ENCODE data around the gene SDHB.

SDHB gene

DNA sequence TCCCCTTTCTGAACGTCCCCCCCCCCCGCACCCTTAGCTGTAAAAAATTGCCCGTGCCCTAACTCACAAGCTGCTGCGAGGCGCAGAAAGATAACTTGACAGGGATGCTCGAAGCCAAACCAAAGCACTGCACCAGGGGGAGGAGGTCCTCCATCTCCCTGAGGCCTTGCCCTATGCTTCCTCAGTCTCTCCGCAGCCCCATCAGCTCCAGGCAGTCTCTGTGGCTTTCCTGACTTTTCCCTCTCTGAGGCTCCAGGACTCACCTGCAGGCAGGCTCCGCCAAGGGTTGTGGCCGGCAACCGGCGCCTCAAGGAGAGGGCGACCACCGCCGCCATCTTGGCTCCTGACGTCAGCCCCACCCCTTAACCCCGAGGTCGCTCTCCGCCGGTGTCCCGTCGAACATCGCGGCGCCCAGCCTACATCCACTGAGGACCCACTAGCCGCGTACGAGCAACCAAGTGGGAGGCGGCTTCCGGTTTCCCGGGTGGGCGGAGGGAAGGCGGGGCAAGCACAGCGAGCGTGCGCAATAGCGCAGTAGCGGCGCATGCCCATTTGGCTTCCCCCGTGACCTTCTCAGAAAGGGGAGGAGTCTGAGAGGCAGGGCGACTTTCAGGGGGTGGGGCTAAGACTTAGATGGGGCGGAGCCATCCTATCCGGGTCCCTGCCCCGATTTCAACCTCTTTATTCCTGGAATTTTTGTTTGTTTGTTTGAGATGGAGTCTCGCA is at the start of gene SDHB:
Gene SDHB, minus strand, starts transcription at position 348 of the 726 bp plus-strand sequence. Its CDS starts 13 bp downstream, at position 335.
- DNase-seq: peak; percentile 84 to 89

DNA sequence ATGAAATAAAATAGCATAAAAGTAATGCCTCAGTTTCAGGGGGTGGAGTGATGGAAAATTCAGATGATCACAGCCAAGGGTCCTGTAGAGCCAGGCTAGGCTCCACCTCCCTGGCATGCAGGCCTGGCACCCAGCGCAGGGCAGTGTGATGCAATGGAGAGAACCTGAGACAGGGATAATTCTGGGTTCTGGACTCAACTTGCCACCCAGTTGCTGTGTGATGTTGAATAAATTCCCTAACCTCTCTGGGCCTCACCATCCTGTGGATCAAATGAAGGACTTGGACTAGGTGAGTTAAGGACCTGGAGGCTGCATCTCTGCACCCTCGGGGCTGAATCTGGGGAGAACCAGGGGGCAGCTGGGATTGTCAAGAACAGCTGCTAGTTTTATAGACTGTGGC is 48.4 kb upstream of the SDHB start:
- no peak for DNase-seq

DNA sequence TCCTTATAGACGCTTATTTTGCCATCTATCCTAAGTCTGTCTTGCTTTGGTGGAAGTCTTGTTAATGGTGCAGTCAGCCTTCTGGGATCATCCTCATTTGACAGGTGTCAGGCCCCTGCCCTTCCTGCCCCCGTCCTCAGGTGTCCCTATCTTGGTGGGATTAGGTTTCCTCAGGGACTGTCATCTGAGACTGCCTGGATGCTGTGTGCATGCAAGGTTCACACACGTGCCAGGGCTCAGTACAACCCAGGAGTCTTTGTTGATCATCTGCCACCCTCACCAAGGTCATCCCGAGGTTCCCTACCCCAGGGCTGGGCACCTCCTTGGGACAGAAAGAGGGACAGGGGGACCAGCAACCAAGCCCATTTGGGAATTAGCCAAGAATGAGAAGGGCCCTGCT is 47.4 kb upstream of the SDHB start:
- DNase-seq: no peak

GRCh38 chr1:17099616-17100340 is 45.9 kb upstream of the SDHB start:
- no peak for DNase-seq

DNA sequence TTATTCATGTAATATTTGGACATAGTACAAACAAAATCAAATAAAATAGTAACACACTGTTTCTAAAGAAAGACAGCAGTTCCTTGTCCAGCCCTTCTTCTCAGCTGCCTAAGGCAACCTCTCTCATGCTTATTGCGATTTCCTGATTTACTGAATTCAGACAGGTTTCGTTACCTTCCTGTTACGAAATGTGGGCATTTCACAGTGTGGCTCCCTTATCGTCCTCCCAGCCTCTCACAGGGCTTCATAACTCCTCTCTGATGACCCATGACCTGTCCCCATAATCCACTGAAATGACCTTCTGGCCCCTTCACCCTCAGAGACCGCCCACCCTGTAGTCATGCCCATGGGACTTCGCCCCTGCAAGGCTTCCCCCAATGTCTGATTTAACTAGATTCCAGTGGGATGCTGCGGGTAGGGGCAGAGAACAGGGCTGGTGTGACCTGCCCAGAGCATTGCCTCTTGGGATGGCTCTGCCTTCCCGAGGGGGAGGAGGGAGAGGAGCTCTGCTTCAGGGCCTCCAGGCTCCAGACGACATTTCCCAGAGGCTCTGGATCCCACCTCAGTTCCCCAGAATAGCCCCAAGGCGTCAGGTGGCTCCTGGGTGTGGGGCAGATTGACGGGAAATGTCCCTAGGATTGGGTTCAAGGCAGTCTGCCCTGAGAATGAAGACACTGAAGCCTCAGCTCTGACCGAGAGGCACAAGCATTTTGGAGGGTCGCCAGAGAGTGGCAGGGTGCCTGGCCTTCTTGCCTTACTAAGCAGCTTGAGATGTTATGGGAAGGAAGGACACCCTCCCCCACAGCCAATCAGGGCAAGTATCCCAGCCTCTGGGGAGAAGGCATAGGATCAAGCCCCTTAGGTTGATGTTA is 44.9 kb upstream of the SDHB start:
- DNase-seq: no peak

DNA sequence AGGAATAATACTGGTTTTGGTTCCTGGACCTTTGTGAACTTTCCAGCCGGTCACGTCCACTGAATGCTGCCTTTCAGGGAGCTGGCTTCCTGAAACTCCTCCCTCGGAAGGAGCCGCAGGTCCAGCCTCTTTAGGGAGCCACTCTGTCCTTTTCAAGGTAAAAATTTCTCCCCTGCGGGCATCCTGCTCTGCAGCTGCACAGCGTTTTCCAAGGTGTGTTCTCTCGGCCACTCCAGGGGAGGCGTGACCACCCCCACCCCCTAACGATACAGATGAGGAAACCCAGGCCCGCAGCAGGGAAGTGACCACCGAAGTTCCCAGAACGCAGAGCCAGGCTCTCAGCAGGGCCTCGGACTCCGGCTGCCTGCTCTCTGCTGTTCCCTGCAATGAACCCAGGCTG is 44.0 kb upstream of the SDHB start:
- DNase-seq: no peak

DNA sequence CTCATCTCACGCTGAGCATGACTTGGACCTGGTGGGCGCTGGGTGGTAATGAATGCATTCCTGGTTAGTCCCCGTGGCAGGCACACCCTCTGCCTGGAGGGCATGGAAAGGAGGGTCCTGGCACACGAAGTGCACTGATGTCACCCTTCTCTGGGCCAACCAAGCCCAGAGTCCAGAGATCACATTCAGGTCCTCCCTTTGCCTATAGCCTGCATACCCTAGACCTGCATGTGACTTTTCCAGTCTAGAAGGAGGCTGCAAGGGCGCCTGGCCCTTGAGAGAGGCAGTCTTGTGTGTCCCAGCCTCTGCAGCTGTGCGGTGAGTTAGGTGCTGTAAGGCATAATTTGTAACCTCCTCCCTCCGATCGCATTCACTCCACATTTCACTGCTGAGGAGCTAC is 43.3 kb upstream of the SDHB start:
- DNase-seq: no peak

DNA sequence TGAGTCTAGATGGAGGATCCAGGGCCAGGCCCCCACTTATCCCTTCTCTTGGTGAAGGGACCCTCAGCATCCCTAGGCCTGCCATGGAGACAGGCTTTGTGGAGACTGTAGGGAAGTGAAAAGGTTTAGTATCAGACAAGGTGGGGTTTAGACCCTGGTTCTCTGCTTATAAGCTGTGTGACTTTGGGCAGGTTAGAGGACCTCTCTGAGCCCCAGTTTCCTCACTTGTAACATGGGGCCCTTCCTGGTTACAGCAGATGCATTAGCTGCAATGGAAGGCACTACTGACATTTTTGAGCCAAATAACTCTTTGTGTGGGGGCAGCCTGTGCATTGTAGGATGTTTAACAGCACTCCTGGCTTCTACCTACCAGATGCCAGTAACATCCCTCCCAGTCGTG is 42.8 kb upstream of the SDHB start:
- no peak for DNase-seq

- DNase-seq: no peak
Observed at GRCh38 chr1:17095141-17095540, 41.3 kb upstream of the SDHB start.

- no peak for DNase-seq
Observed at GRCh38 chr1:17094664-17095063, 40.8 kb upstream of the SDHB start.

DNA sequence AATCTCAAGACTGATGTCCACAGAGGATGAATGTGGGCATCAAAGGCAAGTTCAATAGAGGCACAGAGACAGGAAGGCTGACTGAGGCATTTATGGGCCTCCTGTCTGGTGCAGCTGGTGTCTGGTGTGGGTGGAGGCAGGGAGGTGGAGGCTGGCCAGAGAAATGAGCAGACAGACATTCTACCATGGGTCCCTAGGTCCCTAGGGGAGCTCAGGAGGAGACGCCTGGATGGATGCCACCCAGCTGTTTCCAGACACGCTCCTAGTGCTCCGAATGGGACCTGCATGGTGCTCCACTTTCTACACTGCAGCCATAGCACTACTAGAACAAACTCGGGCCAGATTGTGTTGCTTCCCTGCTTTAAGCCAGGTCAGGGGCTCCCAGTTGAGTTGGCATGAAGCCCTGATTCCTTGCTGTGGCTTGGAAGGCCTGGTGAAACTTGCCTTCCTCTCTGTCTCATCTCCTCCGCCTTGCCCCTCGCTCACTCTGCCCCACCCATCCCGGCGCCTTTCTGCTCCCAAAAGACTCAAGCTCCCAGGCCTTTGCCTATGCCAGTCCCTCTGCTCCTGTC is 40.1 kb upstream of the SDHB start:
- no peak for DNase-seq

DNA sequence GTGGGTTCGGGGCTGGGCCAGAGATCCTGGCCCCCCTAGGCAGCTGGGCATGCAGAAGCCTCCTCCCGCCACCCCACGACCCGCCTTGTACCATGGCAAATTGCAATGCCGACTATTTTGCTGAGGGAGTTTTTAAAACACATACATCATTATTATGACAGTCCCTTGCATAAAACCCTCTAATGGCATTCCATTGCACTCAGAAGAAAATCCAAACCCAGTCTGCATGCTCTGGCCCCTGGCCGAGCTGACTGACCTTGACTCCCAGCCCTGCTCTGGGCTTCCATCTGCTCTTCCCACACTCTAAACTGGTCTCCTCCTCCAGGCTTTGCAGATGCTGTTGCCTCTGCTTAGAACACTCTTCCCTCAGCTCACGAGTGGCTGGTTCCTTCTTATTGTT is 37.4 kb upstream of the SDHB start:
- no peak for DNase-seq

DNA sequence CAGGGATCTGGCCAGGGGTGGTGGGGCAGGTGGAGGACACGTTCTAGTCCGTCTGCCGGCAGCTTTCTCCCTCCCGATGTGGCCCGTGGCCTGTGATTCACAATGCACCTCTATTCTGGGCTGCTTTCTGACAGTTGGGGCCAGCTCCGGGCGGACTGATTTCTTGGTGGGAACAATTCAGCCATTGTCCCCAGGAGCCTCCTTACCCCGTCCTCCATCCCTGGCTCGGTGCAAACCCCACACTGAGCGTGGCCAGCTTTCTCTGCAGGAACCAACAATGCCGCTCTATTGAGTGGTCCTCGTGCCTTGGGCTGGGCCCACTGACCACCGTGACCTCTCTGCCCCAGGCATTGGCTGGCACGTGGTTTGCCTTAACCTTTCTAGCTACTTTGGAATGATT is 35.7 kb upstream of the SDHB start:
- no peak for DNase-seq

DNA sequence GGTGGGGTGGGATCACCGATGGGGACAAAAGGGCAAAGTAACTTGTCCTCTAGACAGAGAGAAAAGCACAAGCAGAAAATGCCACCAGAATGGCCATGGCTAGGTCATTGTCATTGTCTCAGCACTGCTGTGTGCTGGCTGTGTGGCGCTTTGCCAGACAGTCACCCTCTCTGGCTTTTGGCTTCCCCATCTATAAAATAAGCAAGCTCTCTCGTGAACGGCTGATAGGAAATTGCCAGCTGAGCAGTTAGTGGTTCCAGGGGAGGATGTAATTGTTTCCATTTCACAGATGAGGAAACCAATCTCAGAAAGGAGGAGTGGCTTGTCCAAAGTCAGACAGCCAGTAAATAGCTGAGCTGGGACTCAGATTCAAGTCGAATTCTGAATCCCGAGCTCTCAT is 32.9 kb upstream of the SDHB start:
- no peak for DNase-seq

DNA sequence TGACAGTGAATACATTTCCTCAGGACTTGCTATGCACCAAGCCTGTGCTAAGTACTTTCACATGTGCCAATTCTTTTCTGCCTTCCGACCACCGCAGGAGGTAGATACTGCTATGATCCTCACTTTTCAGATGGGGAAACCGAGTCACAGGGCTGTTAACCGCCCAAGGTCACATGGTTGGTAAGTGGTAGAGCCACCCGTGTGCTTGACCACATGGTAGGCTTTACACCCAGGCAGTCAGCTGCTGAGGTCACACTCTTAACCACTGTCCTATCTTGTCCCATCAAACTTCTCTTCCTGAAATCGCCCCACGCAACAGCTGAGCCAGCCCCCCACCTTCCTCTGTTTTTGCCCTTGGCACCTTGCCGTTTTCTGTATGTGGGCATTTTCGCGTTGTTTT is 31.0 kb upstream of the SDHB start:
- DNase-seq: no peak

GRCh38 chr1:17082761-17083160 is 28.9 kb upstream of the SDHB start:
- no peak for DNase-seq

- no peak for DNase-seq
Observed at GRCh38 chr1:17081439-17081838, 27.6 kb upstream of the SDHB start.

GRCh38 chr1:17080880-17081279 is 27.0 kb upstream of the SDHB start:
- no peak for DNase-seq

DNA sequence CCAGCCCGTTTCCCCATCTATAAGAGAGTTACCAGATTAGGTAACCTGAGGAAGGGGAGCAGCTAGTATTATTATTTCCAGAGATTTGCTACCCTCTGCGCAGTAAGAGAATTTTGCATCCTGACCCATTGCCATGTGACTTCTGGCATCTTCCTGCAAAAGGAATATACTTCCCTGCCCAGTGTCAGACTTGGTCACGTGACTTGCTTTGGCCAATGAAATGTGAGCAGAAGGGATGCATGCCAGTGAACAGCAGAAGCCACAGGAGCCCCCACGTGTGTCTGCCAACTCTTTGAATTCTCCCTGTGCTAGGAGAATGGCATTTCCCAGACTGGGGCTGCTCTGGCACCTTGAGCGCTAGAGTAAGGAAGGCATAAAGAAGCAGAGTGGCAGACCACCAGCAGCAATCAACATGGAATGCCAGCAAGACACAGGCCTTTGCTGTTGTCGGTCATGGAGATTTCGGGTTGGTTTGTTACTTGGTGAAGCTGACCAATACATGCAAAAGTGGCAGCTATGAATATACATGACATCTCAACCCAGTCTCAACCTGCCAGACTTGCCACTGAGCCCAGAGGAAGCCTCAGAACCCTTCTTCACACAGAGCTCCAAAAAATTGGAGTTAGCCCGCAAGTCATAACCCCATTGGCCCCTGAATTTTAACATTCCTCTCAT is 26.4 kb upstream of the SDHB start:
- no peak for DNase-seq

GRCh38 chr1:17078991-17079868 is 25.4 kb upstream of the SDHB start:
- no peak for DNase-seq

GRCh38 chr1:17075470-17076255 is 21.8 kb upstream of the SDHB start:
- DNase-seq: peak in 1 of 2 experiments; percentile 15

All from SW 1271 (cell line).